Measurements from ENCODE around the gene SLCO1A2.
"Not testable (repeated sequence)": the region's sequence is repeated elsewhere in the genome, so short reads cannot be mapped to it uniquely, and the experiment has no call there.

The SLCO1A2 gene

GRCh38 chr12:21334771-21335325 lies at the start of gene SLCO1A2:
Gene SLCO1A2 (minus strand): TSS chr12:21334917. CDS start chr12:21334647, 270 bp downstream.
- no peak for DNase-seq (ENCODE audit: low read depth)

GRCh38 chr12:21384261-21384660 lies 49.5 kb upstream of the SLCO1A2 start:
- DNase-seq (ENCODE audit: low read depth), result peak; percentile 5

- DNase-seq (ENCODE audit: low read depth), result not testable (repeated sequence)
Measured at GRCh38 chr12:21381320-21381719, 46.6 kb upstream of the SLCO1A2 start.

GRCh38 chr12:21379218-21379617 lies 44.5 kb upstream of the SLCO1A2 start:
- DNase-seq (ENCODE audit: low read depth), result no peak

GRCh38 chr12:21372602-21373001 lies 37.9 kb upstream of the SLCO1A2 start, which contains the start of gene IAPP:
Gene IAPP (plus strand): TSS chr12:21372902. CDS start chr12:21373352, 450 bp downstream.
- no peak for DNase-seq (ENCODE audit: low read depth)

GRCh38 chr12:21370845-21371449 lies 36.2 kb upstream of the SLCO1A2 start:
- DNase-seq (ENCODE audit: low read depth), result peak; percentile 6

- DNase-seq (ENCODE audit: low read depth), result no peak
Measured at GRCh38 chr12:21369141-21369980, 34.6 kb upstream of the SLCO1A2 start.

GRCh38 chr12:21360632-21361031 lies 25.9 kb upstream of the SLCO1A2 start:
- not testable (repeated sequence) for DNase-seq (ENCODE audit: low read depth)

- no peak for DNase-seq (ENCODE audit: low read depth)
Measured at GRCh38 chr12:21354641-21355040, 19.9 kb upstream of the SLCO1A2 start.

- DNase-seq (ENCODE audit: low read depth), result no peak
Measured at GRCh38 chr12:21353948-21354347, 19.2 kb upstream of the SLCO1A2 start.

- DNase-seq (ENCODE audit: low read depth), result no peak
Measured at GRCh38 chr12:21353487-21353886, 18.8 kb upstream of the SLCO1A2 start.

GRCh38 chr12:21350975-21351374 lies 16.3 kb upstream of the SLCO1A2 start:
- no peak for DNase-seq (ENCODE audit: low read depth)

- no peak for DNase-seq (ENCODE audit: low read depth)
Measured at GRCh38 chr12:21346542-21347205, 12.0 kb upstream of the SLCO1A2 start.

GRCh38 chr12:21343636-21344035 lies 8.9 kb upstream of the SLCO1A2 start:
- no peak for DNase-seq (ENCODE audit: low read depth)

- DNase-seq (ENCODE audit: low read depth), result no peak
Measured at GRCh38 chr12:21341769-21342168, 7.1 kb upstream of the SLCO1A2 start.

GRCh38 chr12:21340403-21340802 lies 5.7 kb upstream of the SLCO1A2 start:
- DNase-seq (ENCODE audit: low read depth), result no peak

- no peak for DNase-seq (ENCODE audit: low read depth)
Measured at GRCh38 chr12:21339921-21340320, 5.2 kb upstream of the SLCO1A2 start.

GRCh38 chr12:21337959-21338744 lies 3.4 kb upstream of the SLCO1A2 start:
- DNase-seq (ENCODE audit: low read depth), result no peak

GRCh38 chr12:21337453-21337852 lies 2.7 kb upstream of the SLCO1A2 start:
- DNase-seq (ENCODE audit: low read depth), result no peak

GRCh38 chr12:21336656-21337055 lies 1.9 kb upstream of the SLCO1A2 start:
- no peak for DNase-seq (ENCODE audit: low read depth)

GRCh38 chr12:21330682-21331253 lies 3.9 kb downstream of the SLCO1A2 start:
- DNase-seq (ENCODE audit: low read depth), result no peak

Data from EH (cell line).